D341Med (cell line): Measurements from ENCODE around the gene MYOD1.
A peak's percentile ranks its signal among the peaks of the same experiment; 100 is the strongest.

Experiments
- DNase-seq: peaks from one replicate; pipeline ENCODE4 v3.0.0; 2012; ENCODE audit warnings: low spot score

MYOD1 gene

GRCh38 chr11:17750013-17750800 is 30.8 kb downstream of the MYOD1 start:
- no peak for DNase-seq

DNA sequence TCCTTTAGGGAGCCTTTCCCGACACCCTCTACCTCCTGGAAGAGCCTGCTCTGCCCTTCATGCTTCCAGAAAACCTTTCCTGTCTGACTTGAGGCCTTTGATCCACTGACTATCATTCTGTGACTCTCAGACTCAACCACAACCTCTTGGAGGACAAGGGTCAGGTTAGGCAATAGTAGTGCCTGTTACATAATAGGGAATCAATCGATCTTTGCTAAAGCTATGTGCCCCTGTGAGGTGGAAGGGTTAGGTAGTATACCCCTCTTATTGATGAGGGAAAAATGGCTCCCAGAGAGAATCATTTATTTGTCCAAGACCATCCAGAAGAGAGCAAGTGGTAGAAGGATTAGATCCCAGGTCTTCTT is 31.4 kb downstream of the MYOD1 start:
- no peak for DNase-seq

DNA sequence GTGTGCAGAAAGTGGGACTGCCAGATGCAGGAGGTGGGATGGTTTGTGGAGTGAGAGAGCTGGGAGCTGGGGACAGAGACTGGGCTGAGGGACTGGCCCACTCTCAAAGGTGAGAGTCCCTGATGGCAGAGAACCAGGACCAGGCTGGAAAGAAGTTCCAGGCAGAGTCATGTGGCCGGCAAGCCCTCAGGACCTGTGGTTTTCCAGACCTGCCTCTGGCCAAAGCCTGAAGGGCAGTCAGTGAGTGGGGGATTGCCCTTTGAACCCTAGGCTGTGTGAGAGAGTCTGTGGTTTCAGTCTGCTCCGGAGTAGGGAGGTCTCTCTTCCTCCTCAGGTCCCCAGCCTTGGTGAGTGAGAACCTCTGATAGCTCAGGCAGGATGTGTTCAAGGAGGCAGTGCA is 32.2 kb downstream of the MYOD1 start:
- DNase-seq = no peak

GRCh38 chr11:17752144-17752543 is 32.8 kb downstream of the MYOD1 start:
- DNase-seq = no peak

DNA sequence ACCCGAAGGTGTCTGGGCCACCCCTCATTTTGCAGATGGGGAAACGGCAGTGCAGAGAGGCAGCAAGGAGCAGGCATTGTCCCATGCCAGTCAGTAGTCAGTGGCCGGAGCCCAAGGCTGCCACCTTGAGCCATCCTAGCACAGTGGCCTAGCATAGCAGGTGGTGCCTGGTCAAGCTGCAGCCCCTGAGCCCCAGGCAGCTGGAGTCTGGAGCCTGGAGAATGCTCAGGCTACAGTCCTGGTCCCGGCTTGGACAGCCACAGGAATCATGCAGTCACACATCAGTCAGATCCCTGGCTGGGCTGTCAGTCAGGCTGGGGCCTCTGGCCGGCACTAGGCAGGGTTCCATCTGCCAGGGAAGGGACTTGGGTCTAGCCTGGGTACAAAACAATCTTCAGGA is 33.8 kb downstream of the MYOD1 start:
- DNase-seq = no peak

DNA sequence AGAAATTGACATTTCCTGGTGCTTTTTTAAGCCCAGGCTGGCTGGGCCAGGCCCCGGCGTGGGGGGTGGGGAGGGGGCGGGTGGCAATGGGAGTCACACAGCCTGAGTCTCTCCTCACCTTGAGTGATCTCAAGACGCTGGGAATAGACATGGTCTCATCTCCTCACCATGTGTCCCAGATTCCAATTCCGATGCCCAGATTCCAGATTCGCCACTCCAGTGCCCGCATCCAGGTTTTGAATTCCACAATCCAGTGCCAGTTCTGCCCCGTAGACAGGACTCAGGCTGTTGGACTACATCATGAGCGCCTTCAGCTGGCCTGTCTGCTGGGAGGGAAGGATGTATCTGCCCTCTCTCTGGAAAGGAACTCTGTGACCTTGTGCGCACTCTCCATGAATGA is 34.3 kb downstream of the MYOD1 start:
- DNase-seq = no peak

DNA sequence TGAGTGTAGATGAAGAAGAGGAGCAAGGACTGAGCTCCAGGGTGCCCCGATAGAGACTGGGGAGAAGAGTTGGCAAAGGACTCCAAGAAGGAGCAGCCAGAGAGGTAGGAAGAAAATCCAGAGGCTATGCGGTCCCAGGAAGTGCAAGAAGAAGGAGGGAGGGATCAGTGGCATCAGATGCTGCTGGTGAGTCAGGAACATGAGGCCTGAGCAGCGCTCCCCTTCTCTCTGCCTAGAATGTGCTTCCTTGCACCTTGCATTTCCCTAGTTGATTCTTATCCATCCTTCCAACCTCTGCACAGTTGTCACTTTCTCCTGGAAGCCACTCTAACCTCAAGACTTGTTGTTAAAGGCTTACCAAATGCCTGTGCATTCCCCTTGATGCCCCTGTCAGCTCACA is 36.5 kb downstream of the MYOD1 start:
- no peak for DNase-seq

DNA sequence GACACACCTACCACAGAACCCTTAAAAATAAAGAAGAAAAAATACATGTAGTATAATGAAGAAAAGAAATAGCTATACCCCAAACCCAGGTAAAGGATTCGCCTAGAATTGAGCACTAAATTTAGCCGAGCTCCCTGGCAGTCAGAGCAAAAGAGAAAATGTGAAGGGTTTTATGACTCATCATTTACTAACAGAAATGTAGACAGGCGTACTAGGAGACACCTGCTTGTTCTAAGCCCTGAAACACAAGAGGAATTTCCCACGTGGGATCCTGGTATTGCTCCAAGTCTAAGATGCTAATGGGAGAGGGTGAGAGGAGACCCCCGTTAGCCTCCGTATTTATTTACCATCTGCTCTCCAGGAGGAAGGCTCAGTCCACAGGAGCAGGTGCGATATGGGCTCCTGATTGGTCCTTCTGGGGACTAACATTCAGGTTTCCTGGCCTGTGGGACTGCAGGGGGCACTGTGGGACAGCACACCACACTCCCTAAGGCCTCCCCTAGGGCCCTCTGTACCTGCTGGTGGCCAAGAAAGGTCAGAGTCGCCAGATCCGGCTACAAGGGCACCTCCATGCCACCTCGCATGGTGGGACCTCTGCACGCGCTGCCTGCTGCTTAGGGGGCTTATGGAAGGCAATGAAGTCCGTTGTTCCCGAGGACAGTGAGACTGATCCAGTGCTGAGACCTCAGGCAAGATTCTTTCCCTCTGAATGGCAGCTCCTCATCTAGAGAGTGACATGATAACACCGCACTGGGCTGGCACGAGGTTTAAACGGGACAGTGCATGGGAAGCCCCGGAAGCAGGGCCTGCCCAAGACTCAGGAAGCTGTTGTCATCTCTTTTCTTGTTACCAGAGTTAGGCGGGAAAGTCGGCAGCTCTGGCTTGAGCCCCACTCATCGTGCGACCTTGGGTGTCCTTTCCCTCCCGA is 41.0 kb downstream of the MYOD1 start:
- DNase-seq = peak; percentile 78

DNA sequence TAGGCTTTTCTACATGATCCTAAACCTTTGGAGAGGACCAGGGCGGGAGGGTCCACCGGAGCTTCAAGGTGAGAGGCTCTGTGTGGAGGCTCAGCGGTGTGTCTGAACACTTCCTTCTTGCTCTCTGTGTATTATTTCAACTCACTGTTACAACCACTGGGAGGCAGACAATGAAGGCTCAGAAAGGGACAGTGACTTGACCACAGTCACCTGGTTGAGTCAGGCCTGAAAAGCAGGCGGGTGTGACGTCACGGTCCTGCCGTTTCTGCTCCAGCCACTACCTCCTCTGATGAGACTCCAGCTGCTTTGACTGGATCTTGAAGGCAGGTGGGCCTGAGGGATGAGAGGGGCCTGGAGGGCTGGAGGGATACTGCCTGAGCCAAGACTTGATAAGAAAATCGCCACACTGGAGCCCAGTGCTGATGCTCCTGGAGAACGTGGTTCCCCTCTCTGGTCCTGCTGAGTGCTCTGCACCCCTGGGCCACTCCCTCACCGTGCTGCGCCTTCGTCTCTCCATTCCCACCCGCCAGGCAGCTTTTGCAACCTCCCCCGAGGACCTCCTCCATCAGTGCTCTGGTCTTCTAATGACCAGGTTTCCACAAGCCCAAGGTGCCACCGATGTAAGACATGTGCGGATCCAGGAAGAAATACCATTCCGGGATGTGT is 43.1 kb downstream of the MYOD1 start:
- DNase-seq = no peak

DNA sequence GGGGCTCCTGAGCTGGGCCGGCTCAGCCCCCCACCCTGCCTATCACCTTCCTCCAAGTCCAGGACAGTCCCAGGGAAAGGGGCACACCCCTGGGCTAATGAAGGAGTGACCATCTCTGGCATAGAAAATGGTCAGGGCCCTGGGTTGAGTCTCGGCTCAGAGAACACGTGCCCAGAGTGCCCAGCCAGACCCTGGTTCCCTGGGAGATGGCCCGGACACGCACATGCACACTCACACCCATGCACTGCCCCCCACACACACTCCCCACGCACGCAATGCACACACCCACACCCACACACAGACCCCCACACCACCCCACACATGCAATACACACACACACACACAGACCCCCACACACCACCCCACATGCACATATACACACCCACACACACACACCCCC is 43.9 kb downstream of the MYOD1 start:
- DNase-seq = no peak

DNA sequence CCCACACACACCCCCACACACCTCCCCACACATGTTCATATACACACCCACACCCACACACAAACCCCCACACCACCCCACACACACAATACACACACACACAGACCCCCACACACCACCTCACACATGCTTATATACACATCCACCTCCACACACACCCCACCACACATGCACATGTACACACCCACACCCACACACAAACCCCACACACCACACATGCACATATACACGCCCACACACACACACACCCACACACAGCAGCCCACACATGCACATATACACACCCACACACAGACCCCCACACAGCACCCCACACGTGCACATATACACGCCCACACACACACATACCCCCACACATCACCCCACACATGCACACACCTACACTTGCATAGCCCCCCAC is 44.3 kb downstream of the MYOD1 start:
- no peak for DNase-seq

GRCh38 chr11:17764446-17765218 is 45.3 kb downstream of the MYOD1 start:
- DNase-seq = no peak

GRCh38 chr11:17765356-17766072 is 46.1 kb downstream of the MYOD1 start:
- no peak for DNase-seq

GRCh38 chr11:17766073-17766359 is 46.6 kb downstream of the MYOD1 start:
- no peak for DNase-seq

DNA sequence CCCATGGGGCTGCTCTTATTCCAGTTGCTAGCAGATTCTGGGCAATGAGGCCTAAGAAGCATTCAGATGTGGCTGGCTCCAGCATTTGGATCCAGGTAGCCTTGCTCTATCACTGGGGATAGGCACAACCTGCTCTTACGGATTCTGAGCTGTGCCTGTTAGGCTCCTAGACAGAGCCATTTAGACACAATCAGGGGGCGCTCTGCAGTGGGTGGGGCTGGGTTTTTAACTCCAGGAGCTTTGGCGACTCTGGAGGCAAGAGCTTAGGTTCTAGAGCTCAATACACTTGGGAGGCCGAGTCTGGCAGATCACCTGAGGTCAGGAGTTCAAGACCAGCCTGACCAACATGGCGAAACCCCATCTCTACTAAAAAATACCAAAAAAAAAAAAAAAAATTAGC is 47.2 kb downstream of the MYOD1 start:
- DNase-seq = no peak

DNA sequence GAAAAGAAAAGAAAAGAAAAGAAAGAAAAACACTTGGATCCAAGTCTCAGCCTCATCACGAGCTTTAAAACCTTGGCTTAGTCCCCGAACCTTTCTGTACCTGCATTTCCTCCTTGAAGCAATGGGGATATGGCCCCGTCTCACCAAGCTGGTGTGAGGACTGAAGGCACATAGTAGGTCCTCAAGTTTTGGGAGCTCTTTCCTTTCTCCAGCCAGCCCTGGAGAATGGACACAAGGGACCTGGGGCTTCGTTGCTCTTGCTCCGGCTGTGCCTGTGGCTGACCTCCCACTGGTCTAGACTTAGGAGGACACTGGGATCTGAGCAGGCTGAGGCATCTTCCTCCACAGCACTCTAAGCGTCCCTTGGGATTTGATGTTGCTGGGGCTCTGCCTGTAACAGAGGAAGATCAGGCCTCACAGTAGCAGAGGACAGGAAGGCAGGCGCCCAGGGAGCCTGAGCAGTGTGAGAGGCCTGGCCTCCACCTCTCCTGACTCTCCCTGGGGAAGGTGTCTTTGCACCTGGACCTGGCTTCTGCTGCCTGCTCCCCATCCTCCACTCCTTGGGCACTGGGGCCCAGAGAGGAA is 48.0 kb downstream of the MYOD1 start:
- peak; percentile 55 for DNase-seq

DNA sequence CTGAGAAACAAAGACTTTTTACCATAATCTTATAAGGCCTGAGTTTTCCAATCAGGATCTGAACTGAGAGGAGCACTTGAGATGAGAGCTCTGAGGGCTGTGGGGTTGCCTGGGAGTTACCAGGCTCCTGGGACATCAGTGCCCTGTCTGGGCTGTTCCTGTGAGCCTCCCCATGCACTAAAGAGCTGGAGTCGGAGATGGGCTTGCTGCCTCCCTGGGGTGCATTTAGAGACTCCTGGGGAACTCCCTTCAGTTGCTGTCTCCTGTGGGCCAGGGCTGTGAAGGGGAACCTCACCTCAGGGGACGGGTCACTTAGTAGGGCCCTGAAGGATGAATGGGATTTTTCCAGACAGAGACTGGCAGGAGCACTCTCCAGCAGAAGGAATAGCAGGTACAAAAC is 48.5 kb downstream of the MYOD1 start:
- no peak for DNase-seq

- no peak for DNase-seq
Observed at GRCh38 chr11:17768547-17768946, 49.2 kb downstream of the MYOD1 start.

GRCh38 chr11:17769218-17769617 is 49.8 kb downstream of the MYOD1 start:
- DNase-seq = no peak

GRCh38 chr11:17770048-17770652 is 50.8 kb downstream of the MYOD1 start:
- DNase-seq = no peak

DNA sequence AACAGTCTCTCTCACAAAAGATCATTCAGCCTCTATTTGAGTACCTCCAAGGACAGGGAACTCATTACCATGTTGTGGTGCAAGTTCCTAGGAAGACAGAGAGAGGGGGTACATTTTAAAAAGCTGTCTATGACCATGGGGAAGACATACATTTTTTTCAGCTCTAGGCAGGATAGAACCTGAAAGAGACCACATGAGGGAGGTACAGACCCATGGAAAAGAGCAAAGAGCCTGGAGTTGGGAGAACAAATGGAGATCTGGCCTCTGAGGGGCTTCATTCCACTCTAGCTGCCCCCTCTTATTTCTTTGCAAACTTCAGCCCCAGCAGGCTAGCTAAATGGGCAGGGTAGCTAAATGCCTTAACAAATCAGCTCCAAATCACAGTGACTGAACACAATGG is 51.5 kb downstream of the MYOD1 start:
- no peak for DNase-seq
